HepG2 (cell line): ENCODE results near the gene KRTAP5-6. TPM values are rescaled to one million over a fixed set of nuclear protein-coding genes. Genes with fewer than 3 reads are reported as not detected.

ENCODE experiments used
- BCL6 ChIP-seq: IDR thresholded peaks from 2 replicates; pipeline ENCODE4 v1.6.1; 2016; ENCODE audit warnings: missing genetic modification reagents, missing compliant biosample characterization
- FOSL1 ChIP-seq: sonication (generic); formaldehyde crosslinking; IDR thresholded peaks from 2 replicates; pipeline ENCODE4 v1.9.0; 2021; ENCODE audit warnings: missing genetic modification reagents, borderline replicate concordance
- FOXO1 ChIP-seq: sonication (generic); formaldehyde crosslinking; IDR thresholded peaks from 2 replicates; pipeline ENCODE4 v1.4.0; 2020; ENCODE audit warnings: missing genetic modification reagents
- HOXD1 ChIP-seq: sonication (generic); formaldehyde crosslinking; IDR thresholded peaks from 2 replicates; pipeline ENCODE4 v1.5.0; 2020; ENCODE audit warnings: missing genetic modification reagents
- ISL2 ChIP-seq: sonication (generic); formaldehyde crosslinking; IDR thresholded peaks from 2 replicates; pipeline ENCODE4 v1.5.0; 2020; ENCODE audit warnings: missing genetic modification reagents
- KAT8 ChIP-seq: IDR thresholded peaks from 2 replicates; pipeline ENCODE4 v1.6.1; 2016; ENCODE audit warnings: missing genetic modification reagents, missing compliant biosample characterization
- KDM2A ChIP-seq: sonication (generic); formaldehyde crosslinking; IDR thresholded peaks from 2 replicates; pipeline ENCODE4 v1.4.0; 2020; ENCODE audit warnings: low read depth, missing genetic modification reagents, borderline replicate concordance
- KDM5B ChIP-seq: sonication (generic); formaldehyde crosslinking; IDR thresholded peaks from 2 replicates; pipeline ENCODE4 v1.4.0; 2020; ENCODE audit warnings: missing genetic modification reagents, mild to moderate bottlenecking, borderline replicate concordance
- NAIF1 ChIP-seq: sonication (generic); formaldehyde crosslinking; IDR thresholded peaks from 2 replicates; pipeline ENCODE4 v1.5.0; 2020; ENCODE audit warnings: mild to moderate bottlenecking, missing genetic modification reagents, borderline replicate concordance
- NCOA1 ChIP-seq: sonication (generic); formaldehyde crosslinking; IDR thresholded peaks from 2 replicates; pipeline ENCODE4 v1.9.0; 2021; ENCODE audit warnings: missing genetic modification reagents
- POLR2A ChIP-seq, 2 experiments: IDR thresholded peaks; 2 replicates each; pipeline ENCODE4 v1.6.1; 2011; ENCODE audit warnings: low read depth in 2 of 2, low read length in 2 of 2, mild to moderate bottlenecking in 1 of 2, moderate library complexity in 1 of 2; ENCODE audit not compliant: insufficient read depth in 1 of 2
- RCOR2 ChIP-seq: IDR thresholded peaks from 2 replicates; pipeline ENCODE4 v1.6.1; 2016; ENCODE audit warnings: missing biosample characterization, missing genetic modification reagents
- ZBTB4 ChIP-seq: sonication (generic); formaldehyde crosslinking; IDR thresholded peaks from 2 replicates; pipeline ENCODE4 v1.4.0; 2020; ENCODE audit warnings: missing genetic modification reagents, mild to moderate bottlenecking, borderline replicate concordance
- ZBTB43 ChIP-seq: sonication (generic); formaldehyde crosslinking; conservative IDR thresholded peaks from 2 replicates; pipeline ENCODE4 v1.4.0; 2020; ENCODE audit warnings: missing genetic modification reagents
- ZNF607 ChIP-seq: sonication (generic); formaldehyde crosslinking; IDR thresholded peaks from 2 replicates; pipeline ENCODE4 v1.5.1; 2020; ENCODE audit warnings: missing genetic modification reagents, mild to moderate bottlenecking, borderline replicate concordance
- ZNF713 ChIP-seq: sonication (generic); formaldehyde crosslinking; IDR thresholded peaks from 2 replicates; pipeline ENCODE4 v1.4.0; 2020; ENCODE audit warnings: mild to moderate bottlenecking, missing genetic modification reagents
- ZNF768 ChIP-seq: sonication (generic); formaldehyde crosslinking; IDR thresholded peaks from 2 replicates; pipeline ENCODE4 v1.4.0; 2020; ENCODE audit warnings: missing genetic modification reagents
- ZNF781 ChIP-seq: sonication (generic); formaldehyde crosslinking; IDR thresholded peaks from 2 replicates; pipeline ENCODE4 v1.5.1; 2020; ENCODE audit warnings: borderline replicate concordance, mild to moderate bottlenecking, missing genetic modification reagents; ENCODE audit errors: not compliant biosample characterization
- polyA plus RNA-seq, 8 experiments: library from polyadenylated mRNA; depleted of rRNA in 3 of 8; stranded (reverse) in 7 of 8; unstranded in 1 of 8; fragments of >200 nt; fragmentation: Illumina TruSeq in 4 of 8; extraction: Trizol in 4 of 8; gene quantifications; 2 replicates each; pipeline versions ENCODE4 v1.2.1 to v1.2.3, GENCODE V29; 2011 to 2016; ENCODE audit warnings: low read depth in 4 of 8, missing spikeins in 1 of 8, mixed read lengths in 1 of 8; ENCODE audit not compliant: insufficient read depth in 1 of 8
- total RNA-seq, 5 experiments: library from RNA; depleted of rRNA; stranded (reverse); fragments of >200 nt; fragmentation: Illumina TruSeq; extraction: Trizol; gene quantifications; 2 replicates each; pipeline ENCODE4 v1.2.3, GENCODE V29; 2016; ENCODE audit warnings: low read depth in 1 of 5
- TF ChIP-seq, protein P1 (sequence below): sonication (generic); formaldehyde crosslinking; IDR thresholded peaks from 2 replicates; pipeline ENCODE4 v1.5.0; 2020; ENCODE audit warnings: missing genetic modification reagents, mild to moderate bottlenecking, borderline replicate concordance
- TF ChIP-seq, protein P2 (sequence below): fragments of 450-650 bp; IDR thresholded peaks from 2 replicates; pipeline ENCODE4 v1.6.1; 2017

Gene KRTAP5-6
- total and polyA plus RNA-seq, 2 of the 13 experiments (the other 11 are each of a cell fraction or from before 2014, with no cell fraction given), result not detected

DNA sequence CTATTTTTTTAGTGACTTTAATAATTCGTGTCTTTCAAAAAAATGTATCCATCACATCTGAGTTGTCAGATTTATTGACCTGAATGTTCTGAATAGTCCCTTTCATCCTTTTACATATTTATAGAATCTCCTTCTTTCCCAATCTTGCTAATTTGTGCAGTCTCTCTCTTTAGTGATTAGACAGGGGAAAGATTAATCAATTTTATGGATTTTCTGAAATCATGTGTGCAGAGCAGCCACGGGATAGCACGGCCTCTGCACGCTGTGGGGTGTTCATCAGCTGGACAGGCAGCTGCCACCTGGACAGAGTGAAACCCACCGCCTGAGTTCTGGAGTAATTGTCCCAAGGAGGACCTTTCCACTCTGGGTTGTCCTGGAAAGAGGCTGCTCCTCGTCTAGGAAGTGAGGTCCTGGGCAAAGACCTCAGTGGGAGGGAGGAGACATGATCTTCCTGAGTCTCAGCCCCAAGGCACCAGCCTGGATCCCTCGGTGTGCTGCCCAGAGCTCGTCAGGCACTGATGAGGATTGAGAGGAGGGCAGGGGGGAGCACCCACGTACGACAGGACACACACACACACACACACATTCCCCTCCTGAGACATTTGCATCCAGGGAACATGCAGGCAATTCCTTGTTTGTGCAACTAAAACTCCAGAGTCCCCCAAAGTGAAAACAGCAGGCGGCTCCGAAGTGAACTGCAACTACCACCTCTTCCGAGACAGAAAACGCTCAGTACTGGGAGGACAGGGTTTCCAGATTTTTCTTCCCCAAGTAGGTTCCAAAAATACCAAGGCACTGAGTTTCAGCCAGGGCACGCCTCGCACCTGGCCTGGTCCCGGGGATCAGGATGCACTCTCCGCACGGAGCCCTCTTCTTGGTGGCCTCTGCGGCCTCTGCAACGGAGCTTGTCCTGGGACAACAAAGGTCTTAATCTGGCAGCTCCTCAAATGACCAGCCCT is 22.5 kb upstream of the KRTAP5-6 start (continued):
- TF ChIP-seq POLR2A (IDR thresholded peaks at IDR 0.05; ENCODE audit: insufficient read depth in 1 of 2, low read depth in 2 of 2, low read length in 2 of 2), result peak in 1 of 2 experiments; percentile 51; a peak in 2 of 4 replicates
- no peak for TF ChIP-seq NAIF1 (CRISPR knock-in tag)
- no peak for TF ChIP-seq KAT8 (CRISPR knock-in tag)
- TF ChIP-seq, protein P1, sequence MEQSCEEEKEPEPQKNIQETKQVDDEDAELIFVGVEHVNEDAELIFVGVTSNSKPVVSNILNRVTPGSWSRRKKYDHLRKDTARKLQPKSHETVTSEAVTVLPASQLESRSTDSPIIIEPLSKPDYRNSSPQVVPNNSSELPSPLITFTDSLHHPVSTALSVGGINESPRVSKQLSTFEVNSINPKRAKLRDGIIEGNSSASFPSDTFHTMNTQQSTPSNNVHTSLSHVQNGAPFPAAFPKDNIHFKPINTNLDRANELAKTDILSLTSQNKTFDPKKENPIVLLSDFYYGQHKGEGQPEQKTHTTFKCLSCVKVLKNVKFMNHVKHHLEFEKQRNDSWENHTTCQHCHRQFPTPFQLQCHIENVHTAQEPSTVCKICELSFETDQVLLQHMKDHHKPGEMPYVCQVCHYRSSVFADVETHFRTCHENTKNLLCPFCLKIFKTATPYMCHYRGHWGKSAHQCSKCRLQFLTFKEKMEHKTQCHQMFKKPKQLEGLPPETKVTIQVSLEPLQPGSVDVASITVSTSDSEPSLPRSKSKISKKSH, result 0 out of 2 replicates have a peak, but pooled peaks have one; percentile 41
- no peak for TF ChIP-seq ZNF768
- peak; percentile 75 for TF ChIP-seq ISL2
- 0 out of 2 replicates have a peak, but pooled peaks have one; percentile 12 for TF ChIP-seq ZBTB43
- TF ChIP-seq FOSL1 (CRISPR knock-in tag), result no peak
- peak; percentile 83 for TF ChIP-seq ZNF781 (CRISPR knock-in tag)
- TF ChIP-seq ZNF607 (CRISPR knock-in tag), result peak; percentile 37; the same call in 1 of the 2 replicates
- TF ChIP-seq KDM5B (CRISPR knock-in tag), result peak; percentile 67; the same call in 1 of the 2 replicates
- TF ChIP-seq NCOA1, result peak; percentile 91
- TF ChIP-seq HOXD1 (CRISPR knock-in tag), result 0 out of 2 replicates have a peak, but pooled peaks have one; percentile 14
- peak; percentile 48 for TF ChIP-seq BCL6 (CRISPR knock-in tag)
- TF ChIP-seq KDM2A (CRISPR knock-in tag), result peak; percentile 28; the same call in 1 of the 2 replicates
- TF ChIP-seq RCOR2 (CRISPR knock-in tag), result peak; percentile 25; the same call in 1 of the 2 replicates
- TF ChIP-seq ZBTB4 (CRISPR knock-in tag), result no peak
- TF ChIP-seq, protein P2, sequence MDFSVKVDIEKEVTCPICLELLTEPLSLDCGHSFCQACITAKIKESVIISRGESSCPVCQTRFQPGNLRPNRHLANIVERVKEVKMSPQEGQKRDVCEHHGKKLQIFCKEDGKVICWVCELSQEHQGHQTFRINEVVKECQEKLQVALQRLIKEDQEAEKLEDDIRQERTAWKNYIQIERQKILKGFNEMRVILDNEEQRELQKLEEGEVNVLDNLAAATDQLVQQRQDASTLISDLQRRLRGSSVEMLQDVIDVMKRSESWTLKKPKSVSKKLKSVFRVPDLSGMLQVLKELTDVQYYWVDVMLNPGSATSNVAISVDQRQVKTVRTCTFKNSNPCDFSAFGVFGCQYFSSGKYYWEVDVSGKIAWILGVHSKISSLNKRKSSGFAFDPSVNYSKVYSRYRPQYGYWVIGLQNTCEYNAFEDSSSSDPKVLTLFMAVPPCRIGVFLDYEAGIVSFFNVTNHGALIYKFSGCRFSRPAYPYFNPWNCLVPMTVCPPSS, result no peak
- no peak for TF ChIP-seq ZNF713
- peak; percentile 59 for TF ChIP-seq FOXO1 (CRISPR knock-in tag)
